ENCODE data around the gene GATC. TPM values are rescaled to one million over a fixed set of nuclear protein-coding genes. Genes with fewer than 3 reads are reported as not detected.

GATC gene
- total RNA-seq, 1 experiment from 2014 or later: 30.9 TPM

GRCh38 chr12:120479458-120479857 is 33.2 kb downstream of the GATC start:
- Histone ChIP-seq H3K4me3 (ENCODE audit: low read depth, low read length) (no peak overlapping the region), H3K4me1 (no peaks in the 10 kb centered on the region), H3K27me3 (replicated peaks; ENCODE audit: control insufficient read depth, insufficient read depth, low read length) (no peaks in the 10 kb centered on the region), H3K9me3 (no peaks in the 10 kb centered on the region), H3K36me3 (ENCODE audit: control insufficient read depth, insufficient read depth, low read length) (no peaks in the 10 kb centered on the region)
- DNase-seq: no peak
- Mint-ChIP-seq H3K4me3 (ENCODE audit: unreplicated experiment) (no peak overlapping the region), H3K4me1 (ENCODE audit: low read depth, unreplicated experiment) (peaks cover 6% of the 10 kb centered on the region), H3K27me3 (ENCODE audit: insufficient read depth, unreplicated experiment) (no peaks in the 10 kb centered on the region), H3K27ac (ENCODE audit: unreplicated experiment) (no peak overlapping the region), H3K9me3 (ENCODE audit: unreplicated experiment) (no peaks in the 10 kb centered on the region), H3K36me3 (ENCODE audit: insufficient read depth, unreplicated experiment) (no peaks in the 10 kb centered on the region)
- BruUV-seq (replicated peaks): no TSS peak
- ChIA-PET CTCF (interaction anchor here (0.6 kb wide), 1 partner anchor 12 kb away, joined by 3 read pairs; no protein-coding TSS in a partner anchor), POLR2A (no interaction called here)
- intact Hi-C loops (cut with micrococcal nuclease; ENCODE audit: unreplicated experiment): no loop called here
- no peak for TF ChIP-seq CTCF (IDR thresholded peaks at IDR 0.05; ENCODE audit: insufficient read depth in 1 of 2, low read depth in 1 of 2, low read length in 1 of 2, severe bottlenecking in 1 of 2, unreplicated experiment in 1 of 2)

DNA sequence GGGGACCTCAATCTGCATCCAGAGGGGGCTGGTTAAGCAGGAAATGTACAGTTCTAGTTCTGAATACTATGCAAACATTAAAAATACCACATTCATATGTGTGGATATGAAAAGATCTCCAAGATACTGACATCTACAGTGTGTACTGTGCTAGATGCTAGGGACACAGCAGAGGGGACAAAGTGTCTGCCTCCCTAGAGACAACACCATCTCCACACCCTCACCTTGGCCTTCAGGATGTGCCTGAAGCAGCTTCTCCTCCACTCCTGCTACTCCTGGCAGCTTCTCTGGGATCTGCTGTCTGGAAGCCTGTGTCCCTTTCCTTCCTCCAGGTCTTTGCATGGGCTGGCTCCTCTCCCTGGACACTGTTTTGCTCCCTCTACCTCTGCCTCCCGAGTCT is 34.0 kb downstream of the GATC start:
- Mint-ChIP-seq H3K9me3 (ENCODE audit: unreplicated experiment) (no peaks in the 10 kb centered on the region), H3K27ac (ENCODE audit: unreplicated experiment) (no peak overlapping the region), H3K36me3 (ENCODE audit: insufficient read depth, unreplicated experiment) (no peaks in the 10 kb centered on the region), H3K4me1 (ENCODE audit: low read depth, unreplicated experiment) (no peaks in the 10 kb centered on the region), H3K4me3 (ENCODE audit: unreplicated experiment) (no peak overlapping the region), H3K27me3 (ENCODE audit: insufficient read depth, unreplicated experiment) (no peaks in the 10 kb centered on the region)
- Histone ChIP-seq H3K27me3 (replicated peaks; ENCODE audit: control insufficient read depth, insufficient read depth, low read length) (no peaks in the 10 kb centered on the region), H3K4me1 (no peaks in the 10 kb centered on the region), H3K4me3 (ENCODE audit: low read depth, low read length) (no peak overlapping the region), H3K9me3 (no peaks in the 10 kb centered on the region), H3K36me3 (ENCODE audit: control insufficient read depth, insufficient read depth, low read length) (no peaks in the 10 kb centered on the region)
- ChIA-PET CTCF (no interaction called here), POLR2A (no interaction called here)
- DNase-seq: no peak
- intact Hi-C loops (cut with micrococcal nuclease; ENCODE audit: unreplicated experiment): no loop called here
- BruUV-seq (replicated peaks): no TSS peak
- no peak for TF ChIP-seq CTCF (IDR thresholded peaks at IDR 0.05; ENCODE audit: insufficient read depth in 1 of 2, low read depth in 1 of 2, low read length in 1 of 2, severe bottlenecking in 1 of 2, unreplicated experiment in 1 of 2)

DNA sequence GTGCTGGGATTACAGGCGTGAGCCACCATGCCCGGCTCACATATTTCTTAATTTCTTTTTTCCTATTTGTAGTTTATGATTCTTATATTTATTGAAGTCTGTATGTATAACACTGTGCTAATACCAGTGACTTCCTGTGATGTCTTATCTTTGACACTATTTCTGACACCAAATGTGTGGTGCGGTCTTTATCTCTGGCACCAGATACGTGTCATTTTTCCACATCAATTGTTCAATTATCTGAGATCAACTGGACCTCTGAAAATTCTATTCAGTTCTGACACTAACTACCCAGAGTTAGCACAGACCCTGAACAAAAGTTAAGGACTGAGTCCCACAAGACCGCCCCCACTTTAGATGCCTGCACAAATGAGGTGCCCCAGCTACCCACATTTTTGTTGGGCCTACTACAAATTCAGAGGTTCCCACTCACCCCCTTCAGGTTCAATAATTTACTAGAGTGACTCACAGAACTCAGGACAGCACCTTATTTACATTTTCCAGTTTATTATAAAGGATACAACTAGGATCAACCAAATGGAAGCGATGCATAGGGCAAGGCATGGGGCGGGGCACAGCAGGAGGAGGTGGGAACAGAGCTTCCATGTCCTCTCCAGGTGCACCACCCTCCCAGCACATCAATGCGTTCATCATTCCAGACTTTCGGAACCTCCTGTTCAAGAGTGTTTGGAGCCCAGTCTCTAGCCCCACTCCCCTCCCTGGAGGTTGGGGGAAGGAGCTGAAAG is 35.0 kb downstream of the GATC start:
- Histone ChIP-seq H3K4me3 (ENCODE audit: low read depth, low read length) (no peak overlapping the region), H3K9me3 (no peaks in the 10 kb centered on the region), H3K27me3 (replicated peaks; ENCODE audit: control insufficient read depth, insufficient read depth, low read length) (no peaks in the 10 kb centered on the region), H3K4me1 (no peaks in the 10 kb centered on the region), H3K36me3 (ENCODE audit: control insufficient read depth, insufficient read depth, low read length) (no peaks in the 10 kb centered on the region)
- H3K4me1 Mint-ChIP-seq (ENCODE audit: low read depth, unreplicated experiment): no peaks in the 10 kb centered on the region
- DNase-seq: no peak
- no peak overlapping the region for H3K27ac Mint-ChIP-seq (ENCODE audit: unreplicated experiment)
- TF ChIP-seq CTCF (IDR thresholded peaks at IDR 0.05; ENCODE audit: insufficient read depth in 1 of 2, low read depth in 1 of 2, low read length in 1 of 2, severe bottlenecking in 1 of 2, unreplicated experiment in 1 of 2): no peak
- POLR2A ChIA-PET: no interaction called here
- no TSS peak for BruUV-seq (replicated peaks)
- H3K4me3 Mint-ChIP-seq (ENCODE audit: unreplicated experiment): no peak overlapping the region
- H3K27me3 Mint-ChIP-seq (ENCODE audit: insufficient read depth, unreplicated experiment): no peaks in the 10 kb centered on the region
- no peaks in the 10 kb centered on the region for H3K36me3 Mint-ChIP-seq (ENCODE audit: insufficient read depth, unreplicated experiment)
- CTCF ChIA-PET: no interaction called here
- H3K9me3 Mint-ChIP-seq (ENCODE audit: unreplicated experiment): no peaks in the 10 kb centered on the region
- intact Hi-C loops (cut with micrococcal nuclease; ENCODE audit: unreplicated experiment): no loop called here

Data from Caco-2 (cell line).